Stimulated activated naive CD8-positive, alpha-beta T cell treated with anti-CD3 and anti-CD28 coated beads, Interleukin-15, Interleukin-2, amounts not matched to agents 100 U/mL and 50 U/mL, for 24 hours (primary cell): ENCODE measurements around the gene KHK.
"Not testable (repeated sequence)": the region's sequence is repeated elsewhere in the genome, so short reads cannot be mapped to it uniquely, and the experiment has no call there.

Source experiments
- ATAC-seq: fragments of 150-1000 bp; cut with Tn5 transposase; one replicate; pipeline ENCODE4 v1.10.0; 2021
- DNase-seq: peaks from one replicate; pipeline ENCODE4 v3.0.0; 2021

KHK gene

GRCh38 chr2:27059141-27059820 lies 27.3 kb upstream of the KHK start:
- no peak for ATAC-seq

GRCh38 chr2:27060323-27060722 lies 26.2 kb upstream of the KHK start:
- ATAC-seq (no peak), DNase-seq (no peak)

More at GRCh38 chr2:27059141-27059820, 27.3 kb upstream of the KHK start:
- no peak for DNase-seq

GRCh38 chr2:27065128-27065527 lies 21.4 kb upstream of the KHK start:
- ATAC-seq (no peak), DNase-seq (no peak)

- DNase-seq (no peak), ATAC-seq (no peak)
Measured at GRCh38 chr2:27067385-27067784, 19.2 kb upstream of the KHK start.

GRCh38 chr2:27069436-27069835 lies 17.1 kb upstream of the KHK start:
- DNase-seq (no peak), ATAC-seq (no peak)

- ATAC-seq (no peak), DNase-seq (no peak)
Measured at GRCh38 chr2:27069961-27070618, 16.5 kb upstream of the KHK start.

- ATAC-seq: peak; percentile 1
- DNase-seq: no peak
Measured at GRCh38 chr2:27070653-27071276, 15.8 kb upstream of the KHK start.

GRCh38 chr2:27071277-27071989 lies 15.1 kb upstream of the KHK start, which contains the start of gene OST4:
Gene OST4, minus strand, starts transcription at chr2:27071654.
- peak; percentile 94 for DNase-seq
- peak; percentile 96 for ATAC-seq

- peak; percentile 70 for DNase-seq
- peak; percentile 38 for ATAC-seq
Measured at GRCh38 chr2:27071990-27072830, 14.4 kb upstream of the KHK start.

GRCh38 chr2:27072920-27073319 lies 13.7 kb upstream of the KHK start:
- ATAC-seq (no peak), DNase-seq (no peak)

GRCh38 chr2:27073782-27074181 lies 12.8 kb upstream of the KHK start:
- ATAC-seq (no peak), DNase-seq (no peak)

- DNase-seq (peak; percentile 50), ATAC-seq (no peak)
Measured at GRCh38 chr2:27074738-27075565, 11.6 kb upstream of the KHK start.

GRCh38 chr2:27075566-27075871 lies 11.1 kb upstream of the KHK start:
- ATAC-seq, DNase-seq: not testable (repeated sequence)

- DNase-seq: no peak
Measured at GRCh38 chr2:27076323-27076722, 10.2 kb upstream of the KHK start.

GRCh38 chr2:27077231-27077630 lies 9.3 kb upstream of the KHK start:
- DNase-seq (no peak), ATAC-seq (no peak)

More at GRCh38 chr2:27076323-27076722, 10.2 kb upstream of the KHK start:
- no peak for ATAC-seq

- ATAC-seq (no peak), DNase-seq (no peak)
Measured at GRCh38 chr2:27078267-27079194, 8.0 kb upstream of the KHK start, which contains the start of gene EMILIN1. Gene EMILIN1, plus strand, starts transcription at chr2:27078615. Its CDS starts 451 bp downstream, at chr2:27079066.

GRCh38 chr2:27079233-27080139 lies 7.1 kb upstream of the KHK start:
- DNase-seq (no peak), ATAC-seq (no peak)

GRCh38 chr2:27080140-27080469 lies 6.5 kb upstream of the KHK start:
- ATAC-seq (no peak), DNase-seq (no peak)

GRCh38 chr2:27080603-27080936 lies 6.0 kb upstream of the KHK start:
- ATAC-seq (no peak), DNase-seq (no peak)
